GM21737 (cell line): ENCODE data around the gene KCNJ6.

Source experiments
- ATAC-seq: cut with Tn5 transposase; IDR thresholded peaks from one replicate; pipeline ENCODE4 v1.9.1; 2021; ENCODE audit warnings: mild to moderate bottlenecking, moderate library complexity; ENCODE audit not compliant: unreplicated experiment

Gene KCNJ6

DNA sequence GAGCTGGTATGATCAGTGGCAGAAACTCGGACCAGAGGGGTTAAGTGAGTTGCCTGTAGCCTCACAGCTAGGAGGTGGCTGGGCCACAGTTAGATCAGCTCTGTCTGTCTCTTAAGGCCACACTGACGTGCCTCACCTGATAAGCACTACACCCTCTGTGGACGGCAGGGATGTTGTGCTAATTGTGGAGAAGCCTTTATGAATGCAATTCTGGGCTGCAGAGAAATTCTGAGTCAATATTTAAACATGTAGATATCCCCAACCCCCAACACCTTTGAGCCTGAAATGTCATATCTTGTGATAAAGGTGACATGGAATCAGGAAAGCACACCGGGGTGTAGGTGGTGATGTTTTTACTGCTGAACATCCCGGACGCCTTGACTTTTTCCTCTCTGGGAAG is 88.3 kb downstream of the KCNJ6 start:
- ATAC-seq = no peak

DNA sequence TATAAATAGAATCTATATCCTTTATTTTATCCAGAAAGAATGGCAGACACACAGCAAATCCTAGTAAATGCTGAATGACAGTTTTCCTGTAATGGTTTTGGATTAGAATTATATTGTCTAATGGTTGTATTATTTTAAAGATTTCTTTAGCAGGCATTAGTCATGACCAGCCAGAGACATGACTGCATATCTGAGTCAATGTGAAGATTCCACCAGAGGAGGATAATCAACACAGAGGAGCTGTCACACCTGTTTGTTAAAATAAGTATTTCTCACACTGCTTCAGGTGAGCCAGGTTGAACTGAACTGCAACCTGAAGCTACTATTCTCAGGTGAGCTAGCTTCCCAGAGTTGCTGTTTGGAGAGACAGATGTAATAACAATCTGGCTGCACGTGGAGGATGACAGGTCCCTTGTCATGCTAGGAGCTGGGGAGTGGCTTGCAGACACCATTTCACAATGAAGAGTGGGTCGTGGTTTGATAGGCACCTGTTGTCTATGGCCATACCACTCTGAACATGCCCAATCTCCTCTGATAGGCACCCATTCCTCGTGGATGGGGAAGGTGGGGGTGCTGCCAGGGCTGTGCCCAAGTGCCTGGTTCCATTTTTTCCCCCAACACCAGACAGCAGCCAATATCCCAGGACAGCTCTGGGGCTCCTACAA is 94.3 kb downstream of the KCNJ6 start:
- ATAC-seq = no peak

DNA sequence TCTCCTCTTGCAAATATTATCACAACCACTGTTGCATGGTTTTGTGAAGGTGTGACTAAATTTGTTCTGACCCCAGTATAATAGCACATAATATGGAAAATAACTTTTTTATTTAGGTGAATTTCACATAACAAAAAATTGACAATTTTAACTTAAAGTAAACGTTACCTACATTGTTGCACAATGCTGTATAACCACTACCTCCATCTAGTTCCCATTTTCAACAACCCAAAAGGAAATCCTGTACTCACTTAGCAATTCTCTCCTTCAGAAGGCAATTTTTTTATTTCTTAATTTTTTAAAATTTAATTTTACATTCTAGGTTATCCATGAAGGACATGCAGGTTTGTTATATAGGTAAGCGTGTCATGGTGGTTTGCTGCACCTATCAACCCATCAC is 95.2 kb downstream of the KCNJ6 start:
- ATAC-seq = no peak

DNA sequence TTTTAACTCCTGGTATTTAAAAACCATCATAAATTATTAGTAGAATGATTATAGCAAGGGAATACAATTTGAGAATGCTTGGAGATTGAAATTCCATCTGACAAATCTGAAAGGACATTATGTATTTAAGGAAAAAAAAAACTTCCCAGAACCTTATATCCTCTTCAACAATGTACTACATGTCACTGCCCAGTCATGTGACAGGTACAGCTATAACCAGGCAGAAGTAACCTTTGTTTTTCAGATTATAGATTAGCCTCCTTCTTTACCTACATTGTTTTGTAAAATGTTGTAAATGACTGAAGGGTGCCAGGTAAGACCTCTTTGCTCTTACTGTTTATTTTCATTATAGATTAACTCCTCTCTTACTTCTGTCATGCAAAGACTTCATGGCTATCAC is 96.9 kb downstream of the KCNJ6 start:
- no peak for ATAC-seq

DNA sequence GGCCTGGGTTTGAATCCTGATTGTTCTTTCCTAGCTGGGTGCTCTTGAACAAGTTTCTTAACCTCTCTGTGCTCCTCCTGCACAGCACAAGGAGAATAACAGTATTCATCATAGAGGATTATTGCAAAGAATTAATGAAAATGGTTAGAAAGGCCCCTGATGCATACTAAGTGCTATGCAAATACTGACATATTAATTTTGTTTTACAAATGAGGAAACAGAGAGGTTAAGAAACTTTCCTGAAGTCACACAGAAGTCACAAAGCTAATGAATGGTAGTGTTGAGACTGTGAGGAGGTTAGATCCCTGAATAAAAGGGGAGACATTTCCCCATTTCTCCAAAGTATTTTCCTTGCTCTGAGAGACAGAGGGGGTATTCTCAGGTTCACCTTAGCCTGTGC is 99.0 kb downstream of the KCNJ6 start:
- no peak for ATAC-seq

DNA sequence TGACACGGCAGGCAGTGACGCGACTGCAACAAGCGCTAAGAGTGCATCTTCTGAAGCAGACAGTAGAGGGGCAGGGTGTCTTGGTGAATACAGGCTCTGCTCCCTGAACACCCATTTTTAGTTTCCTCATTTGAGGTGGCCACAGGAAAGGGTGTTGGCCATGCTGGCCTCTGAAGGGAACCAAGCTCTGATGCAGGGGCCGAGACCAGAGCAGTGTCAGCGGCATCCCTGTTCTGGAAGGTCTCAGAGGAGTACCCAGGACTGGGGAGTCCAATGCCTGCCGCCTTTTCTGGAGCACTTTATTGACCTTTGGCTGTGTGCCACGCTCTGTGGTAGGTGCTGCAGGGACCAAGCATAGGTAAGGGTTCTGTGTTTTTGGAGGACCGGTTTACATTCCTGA is 100.4 kb downstream of the KCNJ6 start:
- no peak for ATAC-seq

DNA sequence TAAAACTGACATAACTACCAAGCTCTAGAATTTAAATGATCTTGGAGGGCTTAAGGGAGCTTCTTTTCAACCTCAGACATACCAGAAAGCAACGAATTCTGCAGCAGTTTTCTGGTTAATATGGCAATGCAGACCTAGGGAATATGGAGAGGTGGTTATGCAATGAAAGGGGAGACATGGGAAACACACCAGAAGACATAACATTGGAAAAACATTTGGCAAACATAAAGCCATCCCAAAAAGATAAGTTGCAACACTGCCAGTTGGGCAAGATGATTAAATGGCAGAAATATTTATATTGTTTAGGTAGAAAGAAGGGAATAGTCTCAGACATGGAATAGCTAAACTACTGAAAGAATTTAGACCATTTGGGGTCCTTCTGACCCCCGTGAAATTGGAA is 104.5 kb downstream of the KCNJ6 start:
- no peak for ATAC-seq

DNA sequence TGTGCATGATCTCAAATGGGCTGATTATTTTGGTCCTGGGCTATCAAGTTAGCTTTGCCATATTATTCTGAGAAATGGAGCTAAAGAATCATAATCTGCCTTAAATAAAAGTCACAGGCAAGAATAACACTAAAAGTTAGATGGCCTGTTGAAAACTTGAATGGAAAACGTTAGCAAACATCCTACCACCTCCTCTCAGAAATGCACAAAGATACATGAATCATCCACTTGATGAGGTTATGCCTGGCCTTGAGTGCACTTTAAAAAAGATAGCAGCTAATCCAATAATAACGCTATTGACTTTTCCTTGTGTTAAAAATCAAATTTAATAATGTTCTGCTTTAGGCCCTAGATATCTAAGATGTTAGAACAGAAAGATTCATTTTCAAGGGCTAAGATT is 108.0 kb downstream of the KCNJ6 start:
- ATAC-seq = no peak

DNA sequence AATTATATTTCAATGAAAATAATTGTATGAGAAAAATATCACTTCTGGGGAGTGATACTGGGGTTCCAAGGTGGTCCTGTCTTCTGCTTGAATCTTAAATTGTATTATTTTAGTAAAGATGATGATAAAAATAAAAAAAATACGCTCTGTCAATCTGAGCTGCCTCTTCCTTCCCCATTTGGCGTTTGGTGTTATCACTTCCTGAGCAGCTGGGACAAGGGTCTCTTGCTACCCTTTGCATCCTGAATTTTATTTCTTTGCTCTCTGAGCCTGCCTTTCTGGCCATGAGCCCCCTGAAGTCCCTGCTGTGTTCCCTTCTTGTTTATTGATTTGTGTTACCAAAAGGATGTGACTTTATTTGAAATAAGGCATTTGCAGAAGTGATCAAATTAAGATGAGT is 111.0 kb downstream of the KCNJ6 start:
- ATAC-seq = no peak

DNA sequence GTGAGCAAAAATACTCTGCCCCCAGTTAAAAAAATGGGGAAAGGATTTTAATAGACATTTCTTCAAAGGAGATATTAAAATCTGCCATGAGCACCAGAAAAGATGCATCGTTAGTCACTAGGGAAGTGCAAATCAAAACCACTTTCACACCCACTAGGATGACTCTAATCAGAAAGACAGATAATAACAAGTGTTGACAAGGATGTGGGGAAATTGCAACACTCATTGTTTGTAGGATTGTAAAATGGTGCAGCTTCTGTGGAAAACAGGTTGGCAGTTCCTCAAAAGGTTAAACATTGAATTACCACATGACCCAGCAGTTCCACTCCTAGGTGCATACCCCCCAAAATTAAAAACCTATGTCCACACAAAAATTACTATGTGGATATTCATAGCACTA is 112.3 kb downstream of the KCNJ6 start:
- ATAC-seq = no peak

DNA sequence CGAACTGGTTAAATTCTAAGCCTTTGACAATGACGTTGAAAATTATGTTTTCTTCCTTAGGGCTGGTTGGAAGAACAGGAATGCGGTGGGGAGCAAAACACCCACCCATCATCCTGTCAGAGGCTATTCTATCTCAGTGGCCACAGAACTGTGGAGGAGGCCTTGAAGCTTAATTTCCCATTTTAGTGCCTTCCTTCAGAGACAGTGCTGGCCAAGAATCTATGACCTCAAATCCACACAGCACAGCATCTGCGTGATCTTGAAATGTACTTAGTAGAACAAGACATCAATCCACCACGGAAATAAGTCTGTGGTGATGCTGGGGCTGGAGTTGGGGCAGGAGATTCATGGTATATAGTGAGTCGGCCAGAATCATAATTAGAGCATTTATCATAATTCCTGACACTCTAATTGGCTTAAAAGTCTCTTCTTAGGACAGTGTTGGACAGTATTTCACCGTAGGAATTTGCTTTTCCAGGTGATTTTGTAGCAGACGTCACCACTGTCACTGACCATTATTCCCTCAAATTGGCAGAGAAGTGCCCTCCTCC is 113.1 kb downstream of the KCNJ6 start:
- ATAC-seq = no peak

DNA sequence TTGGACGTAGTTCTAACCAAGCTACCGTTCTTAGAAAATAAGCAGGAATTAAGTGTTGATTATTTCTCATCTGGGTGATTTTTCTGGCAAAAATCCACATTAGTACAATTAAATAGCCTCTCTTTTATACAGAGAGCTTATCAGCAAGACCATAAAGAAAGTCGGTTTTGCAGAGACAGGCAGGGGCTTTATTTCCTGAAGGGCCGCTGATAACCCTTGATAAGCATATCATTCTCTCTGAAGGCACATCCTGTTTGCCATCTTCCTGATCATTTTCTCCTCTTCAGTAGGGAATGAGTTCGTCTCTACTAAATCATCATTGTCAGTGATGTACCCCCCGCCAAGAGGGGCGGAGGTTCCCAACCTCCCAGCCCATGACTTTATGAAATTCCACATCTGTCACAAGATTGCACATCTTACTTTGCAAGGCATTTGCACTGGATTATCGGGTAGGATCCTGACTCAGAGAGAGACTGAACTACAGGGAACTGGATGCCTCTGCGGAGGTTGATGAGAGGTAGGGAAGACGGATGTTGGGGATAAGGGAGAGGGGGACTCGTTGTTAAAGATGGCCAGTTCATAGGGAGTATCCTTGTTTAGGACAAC is 115.7 kb downstream of the KCNJ6 start:
- no peak for ATAC-seq

DNA sequence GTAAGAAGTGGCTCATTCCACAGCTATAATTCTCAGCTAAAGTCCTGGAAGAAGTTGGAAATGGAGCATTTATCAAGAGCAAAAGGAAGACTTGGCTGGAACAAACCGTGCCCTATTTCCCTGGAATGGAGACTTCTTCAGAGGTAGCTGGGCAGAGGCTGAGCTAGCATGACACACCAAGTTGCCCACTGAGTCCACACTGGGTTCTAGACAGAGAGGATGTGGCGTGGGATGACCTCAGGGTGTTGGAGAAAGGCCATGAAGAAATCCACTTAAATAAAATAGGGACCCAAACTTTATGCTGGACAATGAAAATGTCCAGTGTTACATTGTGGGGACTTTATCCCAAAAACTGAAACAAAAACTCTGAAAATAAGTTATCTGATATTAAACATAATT is 116.2 kb downstream of the KCNJ6 start:
- ATAC-seq = no peak

DNA sequence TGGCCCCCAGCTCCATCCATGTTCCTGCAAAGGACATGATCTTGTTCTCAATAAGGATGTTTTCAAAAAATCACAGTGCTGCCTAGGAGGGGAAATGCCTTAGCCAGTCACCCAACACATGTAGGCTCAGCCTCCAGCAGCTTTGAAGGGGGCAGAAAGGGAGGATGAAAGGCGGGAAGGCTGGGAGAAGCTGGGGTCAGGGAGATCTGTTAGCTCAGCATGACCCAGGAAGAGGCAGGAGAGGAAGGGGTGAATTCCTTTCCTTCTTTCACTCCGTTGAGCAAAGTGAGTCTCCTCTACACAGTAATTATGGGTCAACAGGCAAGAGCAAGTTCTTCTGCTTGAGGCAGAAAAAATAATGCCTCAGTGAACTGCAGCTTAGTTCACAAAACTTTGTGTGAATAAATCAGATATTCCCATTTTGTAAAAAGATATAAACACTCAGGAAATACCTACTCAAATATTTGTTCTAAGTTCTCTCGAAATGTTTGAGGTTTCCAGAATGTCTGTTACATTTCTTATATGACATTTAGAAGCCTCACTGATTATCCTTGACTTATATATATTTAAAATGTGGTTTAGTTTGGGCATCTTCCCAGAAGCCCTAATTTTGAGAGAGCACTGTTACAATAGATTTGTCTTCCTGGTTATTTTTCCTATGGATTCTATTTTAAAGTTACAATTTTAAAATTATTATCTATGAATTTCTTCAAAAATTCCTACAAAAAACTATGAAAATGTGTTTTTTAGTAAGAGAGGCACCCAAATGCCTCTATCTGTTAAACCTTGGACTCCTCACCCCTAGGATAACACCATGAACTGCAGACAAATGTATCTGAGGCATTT is 116.8 kb downstream of the KCNJ6 start:
- no peak for ATAC-seq

DNA sequence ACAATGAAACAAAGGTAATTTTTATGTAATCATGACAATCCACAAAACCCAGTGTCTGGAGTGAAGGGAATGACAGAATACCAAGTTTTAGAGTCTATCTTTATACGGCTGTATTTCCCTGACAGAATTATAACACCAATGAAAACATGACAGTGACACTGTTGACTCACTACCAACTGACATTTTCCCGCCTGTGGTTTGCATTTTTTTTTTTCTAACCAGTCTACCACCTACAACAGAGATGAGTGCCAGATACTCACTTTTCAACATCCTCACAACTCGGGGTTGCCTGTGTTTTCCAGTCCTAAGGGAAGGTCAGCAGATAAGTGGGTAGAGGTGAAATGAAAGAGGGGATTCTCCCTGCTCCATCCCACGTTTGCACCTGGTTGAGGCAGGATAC is 118.9 kb downstream of the KCNJ6 start:
- no peak for ATAC-seq

DNA sequence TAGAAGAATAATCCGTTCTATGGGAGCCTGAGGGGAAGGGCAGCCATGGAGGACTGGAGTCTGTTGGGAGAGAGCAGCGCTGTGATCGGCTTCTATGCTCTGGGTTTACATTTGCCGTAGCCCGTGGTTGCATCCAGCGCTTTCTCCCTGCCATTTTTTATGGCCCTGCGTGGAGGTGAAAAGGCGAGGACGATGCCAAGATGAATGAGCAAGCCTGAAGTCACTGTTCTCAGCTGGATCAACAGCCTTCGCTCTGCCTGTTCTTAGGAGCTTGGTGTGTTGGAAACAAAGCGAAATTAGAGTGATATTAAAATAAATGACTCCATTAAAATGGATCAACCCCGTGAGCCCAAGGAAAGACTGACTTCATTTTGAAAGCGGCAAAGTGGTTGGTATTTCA is 120.2 kb downstream of the KCNJ6 start:
- ATAC-seq = no peak

DNA sequence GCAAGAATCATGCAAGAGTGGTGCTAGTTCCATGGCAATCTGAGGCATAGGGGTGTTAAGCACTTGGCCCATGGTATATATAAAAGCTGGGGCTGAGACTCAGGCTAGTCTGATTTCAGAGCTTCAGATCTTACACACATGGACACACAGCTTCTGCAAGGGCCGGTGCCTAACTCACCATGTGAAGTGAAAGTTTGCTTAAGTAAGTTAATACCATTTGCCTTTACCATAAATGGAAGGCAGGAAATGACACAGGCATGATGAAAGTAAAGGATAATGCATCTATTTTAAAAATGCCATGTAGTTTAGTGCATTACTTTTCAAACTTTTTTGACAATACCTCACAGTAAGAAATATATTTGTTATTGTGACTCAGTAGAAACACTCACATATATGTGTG is 122.6 kb downstream of the KCNJ6 start:
- no peak for ATAC-seq

DNA sequence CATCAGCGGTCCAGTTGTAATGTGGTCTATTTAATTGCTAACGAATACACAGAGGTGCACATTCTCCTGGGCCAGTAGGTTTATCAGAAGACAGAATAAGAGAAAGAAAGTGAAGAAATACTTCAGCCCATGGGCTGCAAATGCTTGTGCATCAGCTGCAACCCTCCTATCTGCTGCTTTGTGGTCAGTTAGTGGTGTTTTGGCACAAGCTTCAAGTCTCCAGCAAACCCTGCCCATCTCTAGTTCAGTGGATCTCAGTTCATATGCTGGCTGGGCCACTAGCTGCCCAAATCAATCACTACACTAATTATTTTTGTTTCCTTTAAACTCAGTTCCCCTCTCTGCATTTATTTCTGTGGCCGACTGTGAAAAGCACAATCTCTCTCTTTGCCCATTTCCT is 124.2 kb downstream of the KCNJ6 start:
- no peak for ATAC-seq

DNA sequence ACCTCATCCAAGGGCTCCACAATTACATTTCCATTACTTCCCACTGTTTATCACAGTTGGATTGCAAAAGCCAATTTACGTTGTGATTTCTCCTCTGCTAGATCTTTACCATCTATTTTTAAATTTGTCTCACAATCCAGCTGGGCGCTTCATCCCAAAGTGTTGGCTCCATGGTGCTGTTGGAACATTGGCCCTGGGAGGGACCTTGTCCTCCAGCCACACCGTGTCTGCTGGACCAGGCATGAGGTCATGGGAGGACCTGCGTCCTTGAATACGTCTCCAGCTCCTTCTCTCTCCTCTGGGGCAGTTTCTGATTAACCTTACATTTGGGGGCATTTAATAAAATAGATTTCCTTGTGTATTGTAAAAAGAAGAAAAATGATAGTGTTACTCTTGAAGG is 125.4 kb downstream of the KCNJ6 start:
- no peak for ATAC-seq

DNA sequence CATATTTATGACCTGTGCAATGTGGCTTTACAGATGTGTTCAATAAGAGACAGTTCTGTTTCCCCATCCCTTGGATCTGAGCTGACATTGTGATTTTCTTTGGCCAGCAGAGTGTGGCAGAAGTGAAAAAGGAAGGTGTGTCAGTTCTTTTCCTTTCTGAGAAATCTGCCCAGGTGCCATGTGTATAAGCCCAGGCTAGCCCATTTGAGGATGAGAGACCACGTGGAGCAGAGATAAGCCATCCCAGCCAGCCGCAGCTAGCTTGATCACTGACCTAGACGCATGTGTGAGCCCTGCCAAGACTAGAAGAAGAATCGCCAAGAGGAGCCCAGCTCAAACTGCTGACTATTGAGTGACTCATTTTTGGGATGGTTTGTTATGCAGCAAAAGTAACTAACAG is 127.8 kb downstream of the KCNJ6 start:
- ATAC-seq = no peak

DNA sequence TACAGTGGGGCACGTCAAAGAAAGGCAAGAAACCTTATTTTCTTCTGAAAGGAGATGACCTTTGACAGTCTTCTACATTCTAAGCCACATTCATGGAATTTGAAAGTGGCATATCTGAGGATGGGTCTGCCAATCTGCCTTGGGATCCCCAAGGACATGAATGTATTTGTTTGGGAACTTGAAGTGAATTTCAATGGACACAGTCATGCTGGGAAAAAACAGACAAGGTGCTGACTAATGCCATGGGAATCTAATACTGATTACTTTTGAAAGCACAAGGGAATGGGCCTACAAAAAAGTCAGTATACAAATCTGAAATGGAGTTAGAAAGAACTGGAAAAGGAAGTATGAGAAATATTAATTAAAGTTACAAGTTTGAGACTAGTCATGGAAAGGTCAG is 128.8 kb downstream of the KCNJ6 start:
- ATAC-seq = no peak
